SHP77 (cell line): ENCODE data around the gene IQCE.

Experiments
- DNase-seq, 2 experiments: peaks; one replicate each; lab custom pipeline; 2025; lab: John Stamatoyannopoulos, UW

Gene IQCE

GRCh38 chr7:2633538-2634266, 74.9 kb downstream of the IQCE start:
- DNase-seq, result no peak

- no peak for DNase-seq
Measured at GRCh38 chr7:2634267-2635145, 75.7 kb downstream of the IQCE start.

GRCh38 chr7:2635148-2635668, 76.4 kb downstream of the IQCE start:
- DNase-seq, result no peak

- DNase-seq, result peak; percentile 35 to 62
Measured at GRCh38 chr7:2635810-2636701, 77.3 kb downstream of the IQCE start.

GRCh38 chr7:2637066-2637471, 78.3 kb downstream of the IQCE start:
- DNase-seq, result no peak

GRCh38 chr7:2637505-2638223, 78.9 kb downstream of the IQCE start:
- DNase-seq, result no peak

- DNase-seq, result no peak
Measured at GRCh38 chr7:2638224-2638991, 79.6 kb downstream of the IQCE start.

GRCh38 chr7:2639181-2639681, 80.5 kb downstream of the IQCE start:
- no peak for DNase-seq

GRCh38 chr7:2639695-2640481, 81.1 kb downstream of the IQCE start:
- DNase-seq, result no peak

- DNase-seq, result peak in 1 of 2 experiments; percentile 35
Measured at GRCh38 chr7:2640482-2640830, 81.7 kb downstream of the IQCE start.

GRCh38 chr7:2640846-2641316, 82.1 kb downstream of the IQCE start:
- DNase-seq, result no peak

GRCh38 chr7:2641406-2642393, 82.9 kb downstream of the IQCE start:
- DNase-seq, result peak; percentile 95 to 96

GRCh38 chr7:2643386-2644219, 84.8 kb downstream of the IQCE start:
- no peak for DNase-seq

- DNase-seq, result no peak
Measured at GRCh38 chr7:2644220-2644561, 85.4 kb downstream of the IQCE start.

- no peak for DNase-seq
Measured at GRCh38 chr7:2644562-2645273, 85.9 kb downstream of the IQCE start.

GRCh38 chr7:2645274-2645868, 86.6 kb downstream of the IQCE start:
- no peak for DNase-seq
